Stimulated activated CD4-positive, alpha-beta T cell treated with anti-CD3 and anti-CD28 coated beads, TNF-alpha, amount 100 ng/mL, for 24 hours (primary cell): Measurements from ENCODE around the gene DENND6A.
A peak's percentile ranks its signal among the peaks of the same experiment; 100 is the strongest.

Experiments used
- DNase-seq, 3 experiments: peaks; one replicate each; pipeline ENCODE4 v3.0.0-alpha.2; 2020; ENCODE audit warnings: low read depth in 3 of 3

Gene DENND6A

GRCh38 chr3:57696801-57697321 lies 4.0 kb upstream of the DENND6A start:
- DNase-seq = no peak

- DNase-seq = no peak
Measured at GRCh38 chr3:57694146-57694545, 1.3 kb upstream of the DENND6A start.

- peak in 1 of 3 experiments; percentile 6 for DNase-seq
Measured at GRCh38 chr3:57692133-57692395, 813 bp downstream of the DENND6A start.

GRCh38 chr3:57691411-57692132 lies 1.3 kb downstream of the DENND6A start:
- peak in 1 of 3 experiments; percentile 7 for DNase-seq

- DNase-seq = no peak
Measured at GRCh38 chr3:57689367-57690053, 3.4 kb downstream of the DENND6A start.

GRCh38 chr3:57688291-57688690 lies 4.6 kb downstream of the DENND6A start:
- DNase-seq = no peak

- DNase-seq = no peak
Measured at GRCh38 chr3:57683286-57683685, 9.6 kb downstream of the DENND6A start.

- no peak for DNase-seq
Measured at GRCh38 chr3:57682284-57682683, 10.6 kb downstream of the DENND6A start.

- DNase-seq = no peak
Measured at GRCh38 chr3:57681691-57682090, 11.2 kb downstream of the DENND6A start.

- DNase-seq = no peak
Measured at GRCh38 chr3:57680046-57680445, 12.8 kb downstream of the DENND6A start.

- no peak for DNase-seq
Measured at GRCh38 chr3:57675530-57675929, 17.3 kb downstream of the DENND6A start.

GRCh38 chr3:57673156-57673555 lies 19.7 kb downstream of the DENND6A start:
- DNase-seq = no peak

GRCh38 chr3:57670543-57670942 lies 22.3 kb downstream of the DENND6A start:
- no peak for DNase-seq

GRCh38 chr3:57661404-57661803 lies 31.5 kb downstream of the DENND6A start:
- no peak for DNase-seq

GRCh38 chr3:57659806-57660439 lies 33.0 kb downstream of the DENND6A start:
- no peak for DNase-seq

GRCh38 chr3:57659004-57659673 lies 33.7 kb downstream of the DENND6A start:
- DNase-seq = no peak

- no peak for DNase-seq
Measured at GRCh38 chr3:57658536-57658935, 34.3 kb downstream of the DENND6A start.

GRCh38 chr3:57655727-57656126 lies 37.1 kb downstream of the DENND6A start:
- DNase-seq = no peak

GRCh38 chr3:57654267-57654666 lies 38.6 kb downstream of the DENND6A start:
- no peak for DNase-seq

GRCh38 chr3:57652203-57652602 lies 40.7 kb downstream of the DENND6A start:
- DNase-seq = no peak

- DNase-seq = no peak
Measured at GRCh38 chr3:57647292-57647940, 45.5 kb downstream of the DENND6A start.

- no peak for DNase-seq
Measured at GRCh38 chr3:57646723-57647122, 46.2 kb downstream of the DENND6A start.
